CD14-positive monocyte (primary cell): Measurements from ENCODE around the gene APOL1. TPM values are rescaled to one million over a fixed set of nuclear protein-coding genes. Genes with fewer than 3 reads are reported as not detected.

ENCODE experiments used
- DNase-seq, 3 donors: peaks; one replicate each; pipeline ENCODE4 v3.0.0-alpha.2; 2011 to 2022
- H2AFZ ChIP-seq: 2 replicates; pipeline ENCODE4 v1.6.0; 2012; ENCODE audit warnings: mild to moderate bottlenecking, low read depth, low read length, inconsistent platforms; ENCODE audit not compliant: insufficient read depth, poor library complexity, severe bottlenecking
- H3K27ac ChIP-seq, 2 donors: 1 replicate in 1 of 2; 2 replicates in 1 of 2; pipeline ENCODE4 v1.5.1; 2012 to 2013; ENCODE audit warnings: low read length in 2 of 2, control low read depth in 1 of 2, inconsistent platforms in 1 of 2, low read depth in 1 of 2, mild to moderate bottlenecking in 1 of 2
- H3K27me3 ChIP-seq, 2 donors: one replicate each; pipeline versions ENCODE4 v1.6.0 to v1.6.1; 2011 to 2013; ENCODE audit warnings: low read length in 2 of 2; ENCODE audit not compliant: control insufficient read depth in 2 of 2, insufficient read depth in 2 of 2
- H3K36me3 ChIP-seq, 2 donors: replicated peaks in 1 of 2; 1 replicate in 1 of 2; 2 replicates in 1 of 2; pipeline versions ENCODE4 v1.5.1 to v1.6.1; 2012 to 2013; ENCODE audit warnings: low read length in 2 of 2, control low read depth in 1 of 2, inconsistent platforms in 1 of 2, mild to moderate bottlenecking in 1 of 2; ENCODE audit not compliant: insufficient read depth in 2 of 2, control insufficient read depth in 1 of 2
- H3K4me1 ChIP-seq, 2 donors: 1 replicate in 1 of 2; 2 replicates in 1 of 2; pipeline versions ENCODE4 v1.5.1 to v1.6.1; 2012 to 2013; ENCODE audit warnings: low read length in 2 of 2, control low read depth in 1 of 2, inconsistent platforms in 1 of 2, mild to moderate bottlenecking in 1 of 2, moderate library complexity in 1 of 2; ENCODE audit not compliant: insufficient read depth in 2 of 2, control insufficient read depth in 1 of 2
- H3K4me2 ChIP-seq: replicated peaks from 2 replicates; pipeline ENCODE3; 2012; ENCODE audit warnings: low read length, moderate library complexity, mild to moderate bottlenecking; ENCODE audit not compliant: poor library complexity, severe bottlenecking; ENCODE audit errors: extremely low read depth
- H3K4me3 ChIP-seq, 3 experiments: fragments of 200-600 bp in 1 of 3; sonication (generic) in 1 of 3; replicated peaks in 1 of 3; 1 replicate in 2 of 3; 2 replicates in 1 of 3; pipeline ENCODE4 v1.5.1; 2011 to 2013; ENCODE audit warnings: low read length in 3 of 3, mild to moderate bottlenecking in 3 of 3, control low read depth in 2 of 3, low read depth in 2 of 3, inconsistent platforms in 1 of 3, moderate library complexity in 1 of 3
- H3K79me2 ChIP-seq: 2 replicates; pipeline ENCODE4 v1.6.0; 2012; ENCODE audit warnings: mild to moderate bottlenecking, control low read depth, inconsistent platforms, low read length, moderate library complexity; ENCODE audit not compliant: insufficient read depth
- H3K9ac ChIP-seq: 2 replicates; pipeline ENCODE4 v1.6.0; 2017; ENCODE audit warnings: low read length, mild to moderate bottlenecking; ENCODE audit not compliant: insufficient read depth, poor library complexity, severe bottlenecking
- H3K9me3 ChIP-seq, 2 donors: replicated peaks in 1 of 2; 1 replicate in 1 of 2; 2 replicates in 1 of 2; pipeline versions ENCODE4 v1.5.1 to v1.6.1; 2012 to 2013; ENCODE audit warnings: low read length in 2 of 2, control low read depth in 1 of 2; ENCODE audit not compliant: control insufficient read depth in 1 of 2, insufficient read depth in 1 of 2
- H4K20me1 ChIP-seq: 2 replicates; pipeline ENCODE4 v1.6.0; 2012; ENCODE audit warnings: mild to moderate bottlenecking, low read length, control low read depth, moderate library complexity; ENCODE audit not compliant: insufficient read depth
- H3K27ac Mint-ChIP-seq, 7 donors: one replicate each; pipeline ENCODE4 v1.8.0; 2020; ENCODE audit warnings: mild to moderate bottlenecking in 7 of 7, mixed read lengths in 7 of 7, moderate library complexity in 6 of 7, inconsistent platforms in 2 of 7
- H3K27me3 Mint-ChIP-seq, 3 donors: one replicate each; pipeline ENCODE4 v1.8.0; 2021 to 2022; ENCODE audit warnings: low read depth in 3 of 3, mild to moderate bottlenecking in 3 of 3, mixed read lengths in 3 of 3, moderate library complexity in 3 of 3, inconsistent platforms in 1 of 3
- H3K36me3 Mint-ChIP-seq, 2 donors: one replicate each; pipeline ENCODE4 v1.8.0; 2020; ENCODE audit warnings: mixed read lengths in 2 of 2, inconsistent platforms in 1 of 2, mild to moderate bottlenecking in 1 of 2
- H3K4me1 Mint-ChIP-seq: one replicate; pipeline ENCODE4 v1.8.0; 2020; ENCODE audit warnings: mild to moderate bottlenecking, mixed read lengths
- H3K4me3 Mint-ChIP-seq, 2 donors: one replicate each; pipeline ENCODE4 v1.8.0; 2020; ENCODE audit warnings: mild to moderate bottlenecking in 2 of 2, mixed read lengths in 2 of 2, moderate library complexity in 1 of 2
- H3K9me3 Mint-ChIP-seq, 7 donors: one replicate each; pipeline ENCODE4 v1.8.0; 2020 to 2022; ENCODE audit warnings: mixed read lengths in 7 of 7, mild to moderate bottlenecking in 6 of 7, moderate library complexity in 6 of 7, inconsistent platforms in 2 of 7
- WGBS: methylation state at CpG from one replicate; pipeline ENCODE4 v1.1.5; 2013; ENCODE audit warnings: missing lambda C conversion rate; ENCODE audit not compliant: insufficient coverage; 5-methylcytosine and 5-hydroxymethylcytosine counted together
- intact Hi-C, 2 donors: fragments of 100-400 bp; cut with micrococcal nuclease; formaldehyde crosslinking; loops; one replicate each; pipeline versions ENCODE4 v1.15.0 to v1.15.1; 2023
- polyA plus RNA-seq, 3 donors: library from polyadenylated mRNA; depleted of rRNA in 1 of 3; unstranded in 2 of 3; stranded (reverse) in 1 of 3; fragments of 300-500 nt in 2 of 3; fragments of >200 nt in 1 of 3; fragmentation: Illumina TruSeq in 2 of 3; gene quantifications; 1 replicate in 2 of 3; 2 replicates in 1 of 3; pipeline ENCODE4 v1.2.3, GENCODE V29; 2012 to 2021
- TF ChIP-seq, protein P1 (sequence below): fragments of 200-600 bp; IDR thresholded peaks from one replicate; pipeline ENCODE4 v1.8.0; 2022; ENCODE audit warnings: antibody characterized with exemption, mild to moderate bottlenecking

APOL1 gene
- polyA plus RNA-seq, 3 donors = 3.4 to 7.5 (median 6.1) TPM

DNA sequence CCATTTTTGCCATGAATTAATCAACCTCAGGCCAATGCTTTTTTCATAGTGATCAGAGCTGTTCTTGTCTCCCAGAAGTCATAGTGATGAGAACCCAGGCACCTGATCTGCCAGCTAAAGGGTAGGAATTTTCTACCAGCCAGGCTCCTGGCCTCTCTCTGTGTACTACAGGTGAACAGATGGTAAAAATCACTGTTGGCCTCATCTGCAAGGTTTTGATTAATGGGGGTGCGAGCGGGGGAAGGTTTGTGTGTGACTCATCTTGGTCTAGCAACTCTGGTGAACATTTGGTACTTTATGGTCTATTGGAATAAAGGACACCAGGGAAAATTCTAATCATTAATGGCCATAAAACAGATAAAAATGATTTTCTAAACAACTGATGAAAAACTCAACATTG, 37.0 kb upstream of the APOL1 start:
- peaks cover 32 to 43% of the 10 kb centered on the region in 2 donors for H3K4me1 ChIP-seq
- H3K4me2 ChIP-seq = no peak overlapping the region
- Mint-ChIP-seq H3K27me3 (peaks cover 1 to 14% (median 4%) of the 10 kb centered on the region in 3 donors), H3K4me3 (no peak overlapping the region), H3K9me3 (peaks cover 0 to 4% (median 2%) of the 10 kb centered on the region in 7 donors), H3K36me3 (peaks cover 2 to 3% of the 10 kb centered on the region in 2 donors), H3K27ac (no peak overlapping the region), H3K4me1 (peaks cover 49% of the 10 kb centered on the region)
- H4K20me1 ChIP-seq = no peaks in the 10 kb centered on the region
- DNase-seq = no peak
- H3K4me3 ChIP-seq = no peak overlapping the region
- H3K9me3 ChIP-seq = no peaks in the 10 kb centered on the region
- H3K36me3 ChIP-seq = no peaks in the 10 kb centered on the region
- TF ChIP-seq, protein P1, sequence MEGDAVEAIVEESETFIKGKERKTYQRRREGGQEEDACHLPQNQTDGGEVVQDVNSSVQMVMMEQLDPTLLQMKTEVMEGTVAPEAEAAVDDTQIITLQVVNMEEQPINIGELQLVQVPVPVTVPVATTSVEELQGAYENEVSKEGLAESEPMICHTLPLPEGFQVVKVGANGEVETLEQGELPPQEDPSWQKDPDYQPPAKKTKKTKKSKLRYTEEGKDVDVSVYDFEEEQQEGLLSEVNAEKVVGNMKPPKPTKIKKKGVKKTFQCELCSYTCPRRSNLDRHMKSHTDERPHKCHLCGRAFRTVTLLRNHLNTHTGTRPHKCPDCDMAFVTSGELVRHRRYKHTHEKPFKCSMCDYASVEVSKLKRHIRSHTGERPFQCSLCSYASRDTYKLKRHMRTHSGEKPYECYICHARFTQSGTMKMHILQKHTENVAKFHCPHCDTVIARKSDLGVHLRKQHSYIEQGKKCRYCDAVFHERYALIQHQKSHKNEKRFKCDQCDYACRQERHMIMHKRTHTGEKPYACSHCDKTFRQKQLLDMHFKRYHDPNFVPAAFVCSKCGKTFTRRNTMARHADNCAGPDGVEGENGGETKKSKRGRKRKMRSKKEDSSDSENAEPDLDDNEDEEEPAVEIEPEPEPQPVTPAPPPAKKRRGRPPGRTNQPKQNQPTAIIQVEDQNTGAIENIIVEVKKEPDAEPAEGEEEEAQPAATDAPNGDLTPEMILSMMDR = no peak
- no CpG with 5 or more reads among the region's 2 CpGs for WGBS
- H3K79me2 ChIP-seq = no peaks in the 10 kb centered on the region
- no peaks in the 10 kb centered on the region for H3K27me3 ChIP-seq
- intact Hi-C loops = no loop called here
- H3K9ac ChIP-seq = no peak overlapping the region
- H3K27ac ChIP-seq = no peak overlapping the region
- no peak overlapping the region for H2AFZ ChIP-seq

DNA sequence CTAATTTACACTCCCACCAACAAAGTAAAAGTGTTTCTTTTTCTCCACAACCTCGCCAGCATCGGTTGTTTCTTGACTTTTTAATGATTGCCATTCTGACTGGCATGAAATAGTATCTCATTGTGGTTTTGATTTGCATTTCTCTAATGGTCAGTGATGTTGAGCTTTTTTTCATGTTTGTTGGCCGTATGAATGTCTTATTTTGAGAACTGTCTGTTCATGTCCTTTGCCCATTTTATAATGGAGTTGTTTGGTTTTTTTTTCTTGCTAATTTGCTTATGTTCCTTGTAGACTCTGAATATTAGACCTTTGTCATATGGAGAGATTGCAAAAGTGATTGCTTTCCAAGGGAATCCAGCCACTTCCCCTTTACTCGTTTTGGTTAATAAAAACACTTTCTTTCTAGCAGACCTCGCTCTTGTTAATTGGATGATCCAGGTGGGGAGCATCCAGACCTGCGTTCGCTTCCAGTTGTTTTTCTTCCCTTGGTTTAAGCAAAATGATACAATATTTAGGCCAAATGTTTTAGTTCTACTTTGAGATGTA, 34.2 kb upstream of the APOL1 start:
- Mint-ChIP-seq H3K9me3 (peaks cover 0 to 2% (median 0%) of the 10 kb centered on the region in 7 donors), H3K4me3 (no peak overlapping the region), H3K4me1 (peaks cover 26% of the 10 kb centered on the region), H3K36me3 (no peaks in the 10 kb centered on the region), H3K27me3 (peaks cover 4 to 12% (median 4%) of the 10 kb centered on the region in 3 donors), H3K27ac (no peak overlapping the region)
- no peaks in the 10 kb centered on the region for H3K79me2 ChIP-seq
- no peak overlapping the region for H3K4me2 ChIP-seq
- peak in 1 of 3 donors; percentile 32 for DNase-seq
- H2AFZ ChIP-seq = no peak overlapping the region
- H3K27me3 ChIP-seq = no peaks in the 10 kb centered on the region
- no peaks in the 10 kb centered on the region for H3K9me3 ChIP-seq
- TF ChIP-seq, protein P1 = no peak
- 100% methylated on average over 1 of the region's 7 CpGs for WGBS
- no peak overlapping the region for H3K27ac ChIP-seq
- no peak overlapping the region for H3K4me3 ChIP-seq
- H4K20me1 ChIP-seq = no peaks in the 10 kb centered on the region
- H3K4me1 ChIP-seq = peaks cover 5 to 15% of the 10 kb centered on the region in 2 donors
- H3K9ac ChIP-seq = no peak overlapping the region
- no peaks in the 10 kb centered on the region for H3K36me3 ChIP-seq
- intact Hi-C loops = no loop called here
